NT2/D1 (cell line): ENCODE data around the gene SRXN1.

Experiments
- DNase-seq: peaks from one replicate; pipeline ENCODE4 v3.0.0-alpha.2; 2011; ENCODE audit warnings: low read depth, low spot score
- H3K27me3 ChIP-seq: 2 replicates; pipeline ENCODE4 v1.6.0; 2011; ENCODE audit warnings: mild to moderate bottlenecking; ENCODE audit not compliant: insufficient read length, insufficient read depth
- H3K36me3 ChIP-seq: 2 replicates; pipeline ENCODE4 v1.6.1; 2011; ENCODE audit warnings: mild to moderate bottlenecking, low read length, mixed read lengths; ENCODE audit not compliant: insufficient read depth, insufficient read length
- H3K4me1 ChIP-seq: 2 replicates; pipeline ENCODE4 v1.5.1; 2011; ENCODE audit not compliant: insufficient read depth, insufficient read length
- H3K4me3 ChIP-seq: 2 replicates; pipeline ENCODE4 v1.5.1; 2011; ENCODE audit warnings: low read depth; ENCODE audit not compliant: insufficient read length
- H3K9ac ChIP-seq: 2 replicates; pipeline ENCODE4 v1.6.0; 2011; ENCODE audit warnings: low read depth; ENCODE audit not compliant: insufficient read length
- H3K9me3 ChIP-seq: 2 replicates; pipeline ENCODE4 v1.5.1; 2011; ENCODE audit warnings: mild to moderate bottlenecking, low read length; ENCODE audit not compliant: insufficient read depth
- SUZ12 ChIP-seq: IDR thresholded peaks from 2 replicates; pipeline ENCODE4 v1.6.1; 2011; ENCODE audit not compliant: insufficient read length, insufficient read depth; ENCODE audit errors: extremely low read depth
- YY1 ChIP-seq: IDR thresholded peaks from 2 replicates; pipeline ENCODE4 v1.6.1; 2011; ENCODE audit not compliant: insufficient read length, insufficient read depth
- ZNF274 ChIP-seq: IDR thresholded peaks from 2 replicates; pipeline ENCODE4 v1.6.1; 2011; ENCODE audit warnings: mild to moderate bottlenecking, low read depth, low read length

The SRXN1 gene

DNA sequence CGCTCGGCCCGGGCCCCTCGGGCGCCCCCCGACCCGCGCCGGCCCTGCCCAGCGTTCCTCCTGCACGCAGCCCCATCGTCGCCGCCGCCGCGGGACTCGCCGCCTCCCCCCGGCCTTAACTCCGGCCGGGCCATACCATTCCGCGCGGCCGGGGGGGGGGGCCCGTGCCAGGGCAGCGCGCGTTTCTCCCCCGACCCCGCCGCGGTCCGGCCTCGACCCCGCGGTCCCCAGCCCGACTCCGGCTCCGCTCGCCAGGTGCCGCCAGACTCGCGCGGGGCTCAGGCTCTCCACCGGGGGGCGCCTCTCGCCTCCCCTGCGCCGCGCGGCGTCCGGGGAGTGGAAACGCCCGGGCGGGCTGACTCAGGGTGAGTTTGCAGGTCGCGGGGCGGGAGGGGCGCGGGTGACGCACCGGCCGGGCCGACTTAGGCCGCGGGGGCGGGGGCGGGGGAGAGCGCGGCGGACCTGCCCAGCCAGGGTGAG is at the start of gene SRXN1:
Gene SRXN1, minus strand, starts transcription at position 91 of the 480 bp plus-strand sequence. Its CDS starts 15 bp downstream, at position 76.
- DNase-seq, result peak; percentile 78
- no peaks in the 10 kb centered on the region; the same call in 1 of the 2 replicates for H3K9me3 ChIP-seq
- peak within 1 kb of the TSS; percentile 94 for H3K4me3 ChIP-seq
- H3K9ac ChIP-seq, result peak within 1 kb of the TSS; percentile 93
- no peak for TF ChIP-seq SUZ12
- TF ChIP-seq ZNF274, result no peak
- TF ChIP-seq YY1, result no peak
- peaks cover 26% of the 10 kb centered on the region for H3K36me3 ChIP-seq
- H3K27me3 ChIP-seq, result no peaks in the 10 kb centered on the region
- H3K4me1 ChIP-seq, result peaks cover 7% of the 10 kb centered on the region

DNA sequence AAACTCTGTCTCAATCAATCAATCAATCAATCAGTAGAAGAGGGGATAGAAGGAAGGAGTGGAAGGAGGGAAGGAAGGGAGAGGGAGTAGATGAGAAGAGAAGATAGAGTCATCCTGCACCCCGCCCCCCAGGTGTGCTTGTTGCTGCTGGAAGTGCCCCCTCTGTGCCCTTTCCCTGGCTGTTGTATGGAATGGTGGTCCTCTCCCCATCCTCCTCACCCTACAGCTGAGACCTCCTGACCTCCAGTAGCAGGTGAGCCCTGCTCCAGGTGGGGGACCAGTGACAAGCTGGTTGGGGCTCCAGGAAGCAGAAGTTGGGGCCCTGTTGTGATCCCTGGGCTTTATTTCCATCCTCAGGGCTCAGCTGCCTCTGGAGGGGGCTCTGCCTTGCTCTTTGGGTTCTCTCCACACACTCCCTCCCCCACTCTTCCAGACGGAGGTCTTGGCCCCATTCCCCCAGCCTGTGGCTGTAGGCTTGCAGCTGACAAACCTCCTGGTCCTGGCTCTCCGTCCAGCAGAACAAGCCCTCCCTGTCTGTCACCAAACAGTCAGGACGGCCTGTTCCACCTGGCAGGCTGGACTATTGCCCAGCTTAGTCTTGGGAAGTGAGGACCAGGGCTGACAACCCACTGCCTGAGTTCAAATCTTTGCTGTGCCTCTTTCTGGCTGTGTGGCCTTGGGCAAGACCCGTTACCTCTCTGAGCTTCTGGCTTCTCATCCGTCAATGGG is 48.6 kb upstream of the SRXN1 start:
- no peak for DNase-seq
- TF ChIP-seq SUZ12 (no peak), ZNF274 (no peak), YY1 (no peak)
- H3K9ac ChIP-seq, result no peak overlapping the region
- H3K4me3 ChIP-seq, result no peak overlapping the region
- H3K4me1 ChIP-seq, result peaks cover 9% of the 10 kb centered on the region
- H3K9me3 ChIP-seq, result no peaks in the 10 kb centered on the region
- H3K27me3 ChIP-seq, result no peaks in the 10 kb centered on the region
- H3K36me3 ChIP-seq, result no peaks in the 10 kb centered on the region

DNA sequence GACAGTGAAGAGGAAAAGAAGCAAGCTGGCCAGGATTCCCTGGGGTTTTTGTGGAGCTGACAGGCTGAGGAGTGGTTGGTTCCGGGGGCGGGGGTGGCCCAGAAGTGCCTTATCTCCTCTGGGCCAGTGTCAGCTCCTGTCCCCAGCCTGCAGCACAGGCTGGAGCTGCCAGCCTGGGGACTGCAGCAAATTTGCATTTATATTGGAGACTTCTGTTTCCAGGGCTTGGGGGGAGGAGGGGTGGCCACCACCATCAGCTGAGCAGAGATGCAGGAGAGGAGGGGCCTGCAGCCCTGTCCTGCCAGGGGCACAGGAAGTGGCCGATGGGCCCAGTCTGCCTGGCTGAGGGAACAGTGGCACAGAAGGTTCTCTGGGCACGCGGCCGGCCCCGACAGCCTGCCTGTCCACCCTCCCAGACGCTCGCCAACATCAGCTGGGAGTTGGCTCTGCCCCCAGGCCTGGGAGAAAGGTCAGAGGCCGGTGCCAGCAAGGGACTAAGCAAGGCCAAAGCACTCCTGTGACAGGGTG is 46.9 kb upstream of the SRXN1 start:
- TF ChIP-seq SUZ12 (no peak), ZNF274 (no peak), YY1 (no peak)
- Histone ChIP-seq H3K9ac (peak overlapping the region; percentile 51), H3K4me3 (no peak overlapping the region), H3K36me3 (no peaks in the 10 kb centered on the region), H3K9me3 (no peaks in the 10 kb centered on the region), H3K27me3 (no peaks in the 10 kb centered on the region), H3K4me1 (peaks cover 9% of the 10 kb centered on the region)
- DNase-seq, result peak; percentile 51

DNA sequence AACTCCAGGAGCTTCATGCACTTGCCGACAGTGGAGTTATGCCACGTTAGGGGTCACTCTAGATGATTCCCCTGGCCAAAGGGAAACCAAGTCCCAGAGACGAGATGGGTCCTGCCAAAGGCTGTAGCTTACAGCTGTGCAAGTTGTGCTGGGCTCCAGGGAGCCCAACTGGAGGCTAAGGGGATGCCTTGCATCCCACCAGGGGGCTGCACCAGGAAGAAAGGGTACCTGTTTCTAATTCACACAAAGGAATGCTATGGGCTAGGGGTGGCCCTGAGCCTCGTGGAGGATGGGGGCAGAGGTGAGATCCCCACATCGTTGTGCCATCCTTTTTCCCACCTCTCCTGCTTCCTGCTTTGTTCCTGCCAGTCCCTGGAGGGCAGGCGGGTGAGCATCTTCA is 46.3 kb upstream of the SRXN1 start:
- DNase-seq, result no peak
- Histone ChIP-seq H3K4me1 (peaks cover 9% of the 10 kb centered on the region), H3K9me3 (no peaks in the 10 kb centered on the region), H3K4me3 (no peak overlapping the region), H3K27me3 (no peaks in the 10 kb centered on the region), H3K36me3 (no peaks in the 10 kb centered on the region), H3K9ac (no peak overlapping the region)
- TF ChIP-seq YY1 (no peak), ZNF274 (no peak), SUZ12 (no peak)

DNA sequence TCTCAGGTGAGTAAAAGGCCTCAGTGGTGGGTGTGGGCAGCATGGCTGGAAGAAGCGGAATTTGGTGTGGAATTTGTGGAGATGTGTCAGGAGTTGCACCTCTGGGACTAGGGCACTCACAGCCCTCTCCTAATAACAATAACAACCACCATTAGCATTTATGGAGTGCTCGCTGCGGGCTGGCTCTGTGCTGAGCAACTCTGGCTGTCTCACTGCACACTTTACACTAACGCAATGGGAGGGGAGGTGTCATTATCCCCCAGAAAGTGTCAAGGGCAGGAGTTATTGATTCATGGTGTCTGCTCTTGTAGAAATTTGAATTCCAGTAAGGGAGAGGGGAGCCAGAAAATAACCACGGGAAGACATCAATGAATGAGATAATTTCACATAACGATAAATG is 45.3 kb upstream of the SRXN1 start:
- H3K4me1 ChIP-seq, result peaks cover 9% of the 10 kb centered on the region
- H3K9ac ChIP-seq, result peak overlapping the region; percentile 39
- no peaks in the 10 kb centered on the region for H3K27me3 ChIP-seq

DNA sequence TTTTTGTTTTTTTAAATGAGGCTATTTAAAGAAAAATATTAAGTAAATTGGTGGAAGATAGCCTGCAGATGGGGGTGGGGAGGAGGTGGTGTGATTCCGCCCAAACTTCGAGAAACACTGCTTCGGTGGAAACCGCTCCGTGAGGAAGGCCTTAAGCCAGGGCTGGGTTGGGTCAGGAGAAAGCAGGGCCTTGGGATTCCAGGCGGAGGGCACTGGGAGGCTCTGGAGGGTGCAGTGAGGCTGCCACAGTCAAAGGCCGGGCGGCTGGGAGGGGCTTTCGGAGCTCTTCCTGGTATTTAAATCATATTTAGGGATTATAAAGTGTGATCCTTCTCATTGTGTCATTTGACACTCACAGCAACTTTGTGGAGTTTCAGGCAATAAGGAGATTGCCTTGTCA is 44.8 kb upstream of the SRXN1 start:
- H3K9ac ChIP-seq, result peak overlapping the region; percentile 39
- no peaks in the 10 kb centered on the region for H3K27me3 ChIP-seq
- TF ChIP-seq ZNF274, result no peak
- no peak for TF ChIP-seq SUZ12
- no peak for TF ChIP-seq YY1
- H3K4me1 ChIP-seq, result peaks cover 9% of the 10 kb centered on the region
- H3K4me3 ChIP-seq, result no peak overlapping the region
- H3K9me3 ChIP-seq, result no peaks in the 10 kb centered on the region
- DNase-seq, result no peak
- no peaks in the 10 kb centered on the region for H3K36me3 ChIP-seq

More for the DNA sequence above, 45.3 kb upstream of the SRXN1 start:
- Histone ChIP-seq H3K9me3 (no peaks in the 10 kb centered on the region), H3K36me3 (no peaks in the 10 kb centered on the region), H3K4me3 (no peak overlapping the region)
- no peak for TF ChIP-seq YY1
- no peak for TF ChIP-seq SUZ12
- no peak for TF ChIP-seq ZNF274
- no peak for DNase-seq

DNA sequence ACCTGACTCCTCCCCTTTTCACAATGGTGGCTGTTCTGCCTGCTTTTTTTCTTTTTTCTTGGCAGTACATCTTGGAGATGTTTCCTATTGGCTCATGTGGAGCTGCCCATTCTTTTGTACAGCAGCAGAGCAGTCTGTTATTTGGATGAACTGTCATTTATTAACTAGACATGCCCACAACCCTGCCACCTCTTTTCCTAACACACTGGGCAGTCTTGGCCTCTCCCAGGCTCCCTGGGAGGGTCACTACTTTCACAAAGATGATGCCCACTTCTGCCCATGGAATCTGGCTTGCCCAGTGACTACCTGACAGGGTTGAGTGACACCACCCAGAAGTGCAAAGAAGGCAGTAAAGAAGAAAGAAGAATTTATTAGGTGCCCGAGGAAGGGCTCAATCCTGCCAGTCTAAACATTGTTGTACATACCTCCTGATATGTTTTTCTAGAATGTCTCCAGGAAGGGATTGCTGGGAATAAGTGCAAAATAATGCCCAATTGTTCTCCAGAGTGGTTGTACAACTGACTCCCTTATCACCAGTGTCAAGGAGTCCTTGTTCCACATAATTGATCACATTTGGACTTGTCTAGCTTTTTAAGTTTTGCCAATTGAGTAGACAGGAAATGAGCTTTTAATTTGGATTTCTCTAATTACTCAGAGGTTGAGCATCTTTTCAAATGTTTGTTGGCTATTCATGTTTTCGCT is 42.3 kb upstream of the SRXN1 start:
- no peak for DNase-seq
- no peaks in the 10 kb centered on the region for H3K36me3 ChIP-seq
- H3K27me3 ChIP-seq, result no peaks in the 10 kb centered on the region
- H3K9ac ChIP-seq, result no peak overlapping the region
- no peak overlapping the region for H3K4me3 ChIP-seq
- TF ChIP-seq SUZ12 (no peak), ZNF274 (no peak), YY1 (no peak)
- H3K4me1 ChIP-seq, result peaks cover 7% of the 10 kb centered on the region
- no peaks in the 10 kb centered on the region for H3K9me3 ChIP-seq
